Stomach (tissue), 9 donors: ENCODE data around the gene C4orf50. TPM values are rescaled to one million over a fixed set of nuclear protein-coding genes. Genes with fewer than 3 reads are reported as not detected.

Source experiments
- DNase-seq, 2 donors: peaks; one replicate each; pipeline versions ENCODE4 v3.0.0 to v3.0.0-alpha.2; 2013 to 2019
- H3K27ac ChIP-seq, 5 donors: fragments of 200-600 bp in 4 of 5; sonication (generic) in 4 of 5; one replicate each; pipeline ENCODE4 v1.5.1; 2013 to 2019; ENCODE audit warnings: mild to moderate bottlenecking in 1 of 5, moderate library complexity in 1 of 5
- H3K27me3 ChIP-seq, 3 donors: fragments of 200-600 bp; sonication (generic); one replicate each; pipeline ENCODE4 v1.5.1; 2017 to 2019; ENCODE audit warnings: mixed run types in 1 of 3
- H3K36me3 ChIP-seq, 4 donors: fragments of 200-600 bp; sonication (generic); 1 replicate in 3 of 4; 2 replicates in 1 of 4; pipeline ENCODE4 v1.5.1; 2016 to 2019
- H3K4me1 ChIP-seq, 4 donors: fragments of 200-600 bp; sonication (generic); one replicate each; pipeline ENCODE4 v1.5.1; 2016 to 2019
- H3K4me3 ChIP-seq, 4 donors: fragments of 200-600 bp; sonication (generic) in 3 of 4; one replicate each; pipeline ENCODE4 v1.5.1; 2016 to 2019; ENCODE audit warnings: mild to moderate bottlenecking in 1 of 4
- H3K9me3 ChIP-seq, 4 donors: fragments of 200-600 bp; sonication (generic); one replicate each; pipeline ENCODE4 v1.5.1; 2016 to 2019
- EP300 ChIP-seq: sonication (generic); formaldehyde crosslinking; IDR thresholded peaks from one replicate; pipeline ENCODE4 v1.6.1; 2017; ENCODE audit warnings: antibody characterized with exemption
- POLR2A ChIP-seq, 4 donors: fragments of 450-650 bp; IDR thresholded peaks; one replicate each; pipeline ENCODE4 v1.6.1; 2016; ENCODE audit warnings: antibody characterized with exemption in 4 of 4, control low read depth in 2 of 4, mild to moderate bottlenecking in 1 of 4, moderate library complexity in 1 of 4
- POLR2AphosphoS5 ChIP-seq, 3 donors: sonication (generic); formaldehyde crosslinking; IDR thresholded peaks; one replicate each; pipeline ENCODE4 v1.6.1; 2016; ENCODE audit warnings: antibody characterized with exemption in 3 of 3
- WGBS, 5 donors: extraction: QIAGEN DNeasy Blood & Tissue Kit in 3 of 5; methylation state at CpG; one replicate each; pipeline versions ENCODE4 v1.1.5 to v1.1.7; 2013 to 2018; 5-methylcytosine and 5-hydroxymethylcytosine counted together
- intact Hi-C: fragments of 100-400 bp; cut with DNase I; formaldehyde crosslinking; loops from one replicate; pipeline ENCODE4 v1.15.1; 2023; ENCODE audit warnings: low total_unique reads
- polyA plus RNA-seq, 3 donors: library from polyadenylated mRNA; stranded (reverse); fragments of 200-250 nt; gene quantifications; one replicate each; pipeline ENCODE4 v1.2.3, GENCODE V29; 2013
- total RNA-seq, 5 donors: library from RNA; depleted of rRNA; stranded (reverse); fragments of >200 nt; gene quantifications; one replicate each; pipeline versions ENCODE4 v1.1.0 to v1.2.3, GENCODE V29; 2014 to 2016
- TF ChIP-seq, protein P1 (sequence below), 7 experiments: fragments of 450-650 bp in 4 of 7; fragments of 200-600 bp in 3 of 7; sonication (generic) in 3 of 7; IDR thresholded peaks; one replicate each; pipeline ENCODE4 v1.5.1; 2016 to 2019; ENCODE audit warnings: antibody characterized with exemption in 7 of 7, control low read depth in 2 of 7, mild to moderate bottlenecking in 1 of 7
- donor health status: healthy with polysubstance abuse.
- donor health status: Bipolar disorder and iron deficiency.
- donor health status: healthy.

The C4orf50 gene
- total and polyA plus RNA-seq, 8 donors, result under 0.01 to 1.8 (median 0.85) TPM; not detected in 4

DNA sequence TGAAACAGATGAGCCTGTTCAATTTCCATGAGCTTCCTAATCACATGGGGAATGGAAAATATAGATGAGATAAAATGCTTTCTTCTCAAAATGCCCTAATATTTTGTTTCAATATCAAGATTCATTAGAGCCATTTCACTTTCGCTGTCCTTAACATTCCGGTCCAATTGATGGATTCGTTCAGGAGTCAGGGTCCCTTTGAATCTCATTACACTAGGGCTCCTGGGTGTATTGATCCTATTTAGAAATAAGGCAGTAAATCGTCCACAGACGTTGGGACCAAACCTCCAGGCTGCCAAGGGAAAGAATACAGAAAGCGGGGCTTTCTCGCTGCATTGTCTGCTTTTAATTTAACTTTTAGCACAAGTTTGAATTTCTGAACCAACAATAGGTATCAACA, 104.8 kb downstream of the C4orf50 start:
- Histone ChIP-seq H3K27ac (no peak overlapping the region), H3K4me3 (no peak overlapping the region), H3K27me3 (peaks cover 0 to 26% (median under 1%) of the 10 kb centered on the region in 3 donors), H3K9me3 (peaks cover 0 to 19% (median 12%) of the 10 kb centered on the region in 4 donors), H3K4me1 (no peaks in the 10 kb centered on the region), H3K36me3 (no peaks in the 10 kb centered on the region)
- intact Hi-C loops, result no loop called here
- 79 to 92% (median 86%) methylated on average over 7 of the region's 7 CpGs for WGBS, 5 donors
- TF ChIP-seq, protein P1, sequence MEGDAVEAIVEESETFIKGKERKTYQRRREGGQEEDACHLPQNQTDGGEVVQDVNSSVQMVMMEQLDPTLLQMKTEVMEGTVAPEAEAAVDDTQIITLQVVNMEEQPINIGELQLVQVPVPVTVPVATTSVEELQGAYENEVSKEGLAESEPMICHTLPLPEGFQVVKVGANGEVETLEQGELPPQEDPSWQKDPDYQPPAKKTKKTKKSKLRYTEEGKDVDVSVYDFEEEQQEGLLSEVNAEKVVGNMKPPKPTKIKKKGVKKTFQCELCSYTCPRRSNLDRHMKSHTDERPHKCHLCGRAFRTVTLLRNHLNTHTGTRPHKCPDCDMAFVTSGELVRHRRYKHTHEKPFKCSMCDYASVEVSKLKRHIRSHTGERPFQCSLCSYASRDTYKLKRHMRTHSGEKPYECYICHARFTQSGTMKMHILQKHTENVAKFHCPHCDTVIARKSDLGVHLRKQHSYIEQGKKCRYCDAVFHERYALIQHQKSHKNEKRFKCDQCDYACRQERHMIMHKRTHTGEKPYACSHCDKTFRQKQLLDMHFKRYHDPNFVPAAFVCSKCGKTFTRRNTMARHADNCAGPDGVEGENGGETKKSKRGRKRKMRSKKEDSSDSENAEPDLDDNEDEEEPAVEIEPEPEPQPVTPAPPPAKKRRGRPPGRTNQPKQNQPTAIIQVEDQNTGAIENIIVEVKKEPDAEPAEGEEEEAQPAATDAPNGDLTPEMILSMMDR (IDR thresholded peaks at IDR 0.05), result no peak
- no peak for TF ChIP-seq POLR2AphosphoS5 (IDR thresholded peaks at IDR 0.05)
- TF ChIP-seq POLR2A (IDR thresholded peaks at IDR 0.05), result no peak
- TF ChIP-seq EP300, result no peak
- DNase-seq, result no peak

DNA sequence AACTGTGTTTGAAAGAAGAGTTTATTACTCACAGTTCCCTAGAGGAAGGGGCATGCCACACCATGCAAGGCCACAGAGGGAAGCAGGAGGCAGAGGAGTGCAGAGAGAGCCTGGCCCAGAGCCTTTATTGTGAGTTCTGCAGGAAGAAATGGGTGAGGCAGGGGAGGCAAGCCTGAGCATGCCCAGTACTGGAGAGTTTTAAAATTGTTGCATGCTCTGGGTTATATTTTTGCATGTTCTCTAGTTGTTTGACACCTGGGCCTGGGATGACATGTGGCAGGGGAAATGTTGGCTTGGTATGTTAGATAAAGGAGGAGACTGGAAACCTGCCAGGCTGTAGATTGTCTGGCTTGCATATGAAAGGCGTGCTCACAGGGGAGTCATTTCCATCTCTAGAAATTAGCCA, 105.6 kb downstream of the C4orf50 start:
- 54 to 86% (median 72%) methylated on average over 1 of the region's 1 CpG for WGBS, 5 donors
- intact Hi-C loops, result no loop called here
- H3K27me3 ChIP-seq, result peaks cover 0 to 24% (median 0%) of the 10 kb centered on the region in 3 donors

DNA sequence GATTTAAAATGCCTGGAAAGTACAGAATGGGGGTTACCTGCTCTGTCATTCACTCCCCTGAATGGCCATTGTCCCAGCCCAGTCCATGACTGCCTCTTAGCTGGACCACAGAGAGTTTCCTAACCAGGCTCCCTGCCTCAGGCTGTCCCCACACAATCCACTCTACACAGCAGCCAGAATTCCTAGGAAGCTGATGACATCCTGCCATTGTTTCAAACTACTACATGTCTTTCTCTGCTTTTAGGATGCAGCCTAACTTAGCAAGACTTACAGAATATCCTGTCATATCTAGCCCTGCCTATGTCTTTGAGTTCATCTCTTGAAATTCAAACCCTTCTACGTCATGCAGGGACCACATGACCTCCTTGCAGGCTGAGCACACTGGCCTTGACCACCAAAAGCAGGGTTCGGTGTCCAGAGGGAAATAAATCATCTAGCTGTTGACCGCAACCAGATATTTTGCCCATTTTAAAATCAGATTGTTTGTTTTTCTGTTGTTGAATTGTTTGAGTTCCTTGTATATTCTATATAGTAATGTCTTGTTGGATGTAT, 109.3 kb downstream of the C4orf50 start:
- H3K27me3 ChIP-seq, result peaks cover 2 to 39% (median 12%) of the 10 kb centered on the region in 3 donors
- no peak overlapping the region for H3K4me3 ChIP-seq
- 52 to 62% (median 58%) methylated on average over 3 of the region's 3 CpGs for WGBS, 5 donors
- no peaks in the 10 kb centered on the region for H3K4me1 ChIP-seq
- DNase-seq, result no peak
- peaks cover 0 to 32% (median 18%) of the 10 kb centered on the region in 4 donors for H3K9me3 ChIP-seq
- no peak overlapping the region for H3K27ac ChIP-seq
- TF ChIP-seq, protein P1 (IDR thresholded peaks at IDR 0.05), result no peak
- TF ChIP-seq POLR2A (IDR thresholded peaks at IDR 0.05), result no peak
- TF ChIP-seq EP300, result no peak
- no peak for TF ChIP-seq POLR2AphosphoS5 (IDR thresholded peaks at IDR 0.05)
- no peaks in the 10 kb centered on the region for H3K36me3 ChIP-seq
- intact Hi-C loops, result no loop called here

More for the DNA sequence above, 105.6 kb downstream of the C4orf50 start:
- TF ChIP-seq EP300 (no peak), POLR2AphosphoS5 (IDR thresholded peaks at IDR 0.05) (no peak), POLR2A (IDR thresholded peaks at IDR 0.05) (no peak)
- TF ChIP-seq, protein P1 (IDR thresholded peaks at IDR 0.05), result no peak
- DNase-seq, result no peak
- Histone ChIP-seq H3K36me3 (no peaks in the 10 kb centered on the region), H3K9me3 (peaks cover 0 to 27% (median 18%) of the 10 kb centered on the region in 4 donors), H3K4me1 (no peaks in the 10 kb centered on the region), H3K4me3 (no peak overlapping the region), H3K27ac (no peak overlapping the region)

DNA sequence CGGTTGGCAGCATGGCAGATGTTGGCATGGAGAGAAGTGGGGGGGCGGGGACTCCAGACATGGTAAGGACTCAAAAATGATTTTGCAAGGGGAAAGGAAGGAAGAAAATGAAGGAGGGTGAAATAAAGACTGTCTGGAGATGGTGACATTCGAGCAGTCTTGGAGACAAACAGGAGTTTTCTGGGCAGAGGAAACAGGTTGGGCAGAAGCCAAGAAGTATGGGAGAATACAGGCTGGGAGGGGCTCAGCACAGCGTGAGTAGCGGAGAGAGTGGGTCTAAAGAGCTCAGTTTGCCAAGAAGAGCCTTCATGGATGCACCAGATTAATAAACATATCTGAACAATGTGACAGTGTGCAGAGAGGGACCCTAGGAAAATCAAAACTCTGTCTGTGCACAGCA, 112.0 kb downstream of the C4orf50 start:
- peaks cover 4 to 66% (median 18%) of the 10 kb centered on the region in 3 donors for H3K27me3 ChIP-seq
- no peaks in the 10 kb centered on the region for H3K4me1 ChIP-seq
- 9 to 24% (median 19%) methylated on average over 5 of the region's 5 CpGs for WGBS, 5 donors
- no peaks in the 10 kb centered on the region for H3K36me3 ChIP-seq
- H3K9me3 ChIP-seq, result peaks cover 0 to 22% (median 17%) of the 10 kb centered on the region in 4 donors
- intact Hi-C loops, result no loop called here
- H3K27ac ChIP-seq, result no peak overlapping the region
- no peak for DNase-seq
- TF ChIP-seq, protein P1 (IDR thresholded peaks at IDR 0.05), result no peak
- TF ChIP-seq EP300 (no peak), POLR2A (IDR thresholded peaks at IDR 0.05) (no peak), POLR2AphosphoS5 (IDR thresholded peaks at IDR 0.05) (no peak)
- H3K4me3 ChIP-seq, result no peak overlapping the region
